HEK293 (cell line): Measurements from ENCODE around the gene LTBP1.

Experiments
- CTCF ChIP-seq: fragments of 450-650 bp; formaldehyde crosslinking; IDR thresholded peaks from 2 replicates; pipeline ENCODE4 v1.5.1; 2016; ENCODE audit warnings: missing biosample characterization, missing genetic modification characterization
- OSR2 ChIP-seq: fragments of 450-650 bp; formaldehyde crosslinking; IDR thresholded peaks from 2 replicates; pipeline ENCODE4 v1.5.1; 2016; ENCODE audit warnings: missing biosample characterization, missing genetic modification characterization
- ZNF501 ChIP-seq: fragments of 450-650 bp; formaldehyde crosslinking; IDR thresholded peaks from 2 replicates; pipeline ENCODE4 v1.5.1; 2016; ENCODE audit warnings: missing biosample characterization, missing genetic modification characterization
- ZNF654 ChIP-seq: fragments of 450-650 bp; formaldehyde crosslinking; IDR thresholded peaks from 2 replicates; pipeline ENCODE4 v1.5.1; 2016; ENCODE audit warnings: low read depth, missing biosample characterization, missing genetic modification characterization

- TF ChIP-seq OSR2 (tag by site-specific recombination) (no peak), CTCF (tag by site-specific recombination) (no peak), ZNF501 (tag by site-specific recombination) (no peak), ZNF654 (tag by site-specific recombination) (no peak)
Observed at GRCh38 chr2:33278245-33278943, 331.6 kb downstream of the LTBP1 start.
